GM10266 (cell line): ENCODE results near the gene ANAPC13.

Source experiments
- DNase-seq: peaks from one replicate; pipeline ENCODE4 v3.0.0; 2012; ENCODE audit errors: extremely low spot score
- TF ChIP-seq, protein P1 (sequence below): IDR thresholded peaks from 2 replicates; pipeline ENCODE4 v1.5.1; 2012; ENCODE audit warnings: mild to moderate bottlenecking, low read depth; ENCODE audit not compliant: control insufficient read depth, insufficient read depth; ENCODE audit errors: missing control alignments

Gene ANAPC13

DNA sequence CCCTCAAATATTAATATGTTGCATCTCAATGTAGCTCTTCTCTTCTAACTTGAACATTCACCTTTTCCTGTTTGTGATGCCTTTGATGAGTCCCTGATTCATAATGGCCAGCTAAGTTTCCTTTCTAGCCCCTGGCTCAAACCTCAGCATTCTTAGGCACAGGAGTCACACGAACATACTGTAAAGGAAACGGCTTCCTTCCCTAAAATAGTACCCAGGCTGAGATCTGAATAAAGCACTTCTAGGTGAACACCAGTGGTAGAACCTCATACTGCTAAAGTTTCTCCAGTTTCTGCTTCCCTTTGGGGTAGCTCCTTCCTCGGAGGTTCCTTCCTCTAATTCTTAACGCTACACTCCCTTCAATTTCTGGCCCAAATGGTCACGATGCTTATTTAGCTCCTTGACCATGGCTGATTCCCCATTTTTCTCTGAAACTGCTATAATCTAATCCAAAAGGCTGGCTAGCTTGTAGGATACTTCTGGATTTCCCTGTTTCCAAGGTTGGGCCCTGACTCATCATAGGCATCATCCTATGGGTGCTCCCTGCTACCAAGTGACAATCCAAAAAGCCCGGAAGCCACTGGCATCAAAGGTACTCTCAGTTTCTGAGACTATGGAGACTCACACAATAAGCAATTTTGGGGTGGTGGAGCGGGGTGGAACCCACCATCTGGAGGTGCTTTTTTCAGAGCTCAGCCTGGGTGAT lies 2.4 kb downstream of the ANAPC13 start:
- DNase-seq, result no peak
- TF ChIP-seq, protein P1, sequence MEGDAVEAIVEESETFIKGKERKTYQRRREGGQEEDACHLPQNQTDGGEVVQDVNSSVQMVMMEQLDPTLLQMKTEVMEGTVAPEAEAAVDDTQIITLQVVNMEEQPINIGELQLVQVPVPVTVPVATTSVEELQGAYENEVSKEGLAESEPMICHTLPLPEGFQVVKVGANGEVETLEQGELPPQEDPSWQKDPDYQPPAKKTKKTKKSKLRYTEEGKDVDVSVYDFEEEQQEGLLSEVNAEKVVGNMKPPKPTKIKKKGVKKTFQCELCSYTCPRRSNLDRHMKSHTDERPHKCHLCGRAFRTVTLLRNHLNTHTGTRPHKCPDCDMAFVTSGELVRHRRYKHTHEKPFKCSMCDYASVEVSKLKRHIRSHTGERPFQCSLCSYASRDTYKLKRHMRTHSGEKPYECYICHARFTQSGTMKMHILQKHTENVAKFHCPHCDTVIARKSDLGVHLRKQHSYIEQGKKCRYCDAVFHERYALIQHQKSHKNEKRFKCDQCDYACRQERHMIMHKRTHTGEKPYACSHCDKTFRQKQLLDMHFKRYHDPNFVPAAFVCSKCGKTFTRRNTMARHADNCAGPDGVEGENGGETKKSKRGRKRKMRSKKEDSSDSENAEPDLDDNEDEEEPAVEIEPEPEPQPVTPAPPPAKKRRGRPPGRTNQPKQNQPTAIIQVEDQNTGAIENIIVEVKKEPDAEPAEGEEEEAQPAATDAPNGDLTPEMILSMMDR, result no peak

DNA sequence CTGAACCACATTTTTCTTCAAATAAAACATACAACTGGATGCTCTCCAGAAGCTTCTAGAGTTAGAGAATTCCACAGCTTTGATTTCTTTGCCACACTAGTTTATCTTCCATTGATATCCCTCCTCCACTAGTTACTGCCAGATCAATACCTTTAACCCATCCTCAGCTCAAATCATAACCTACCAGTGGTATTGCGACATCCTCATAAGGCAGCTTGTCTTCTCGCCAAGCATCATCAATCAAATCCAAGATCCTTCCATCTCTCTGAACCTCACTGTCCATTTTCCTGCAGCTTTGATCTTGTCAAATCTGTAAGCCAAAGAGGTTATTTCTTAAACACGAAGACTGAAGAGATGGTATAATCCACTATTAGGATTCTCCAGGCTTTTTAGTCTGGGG lies 3.2 kb downstream of the ANAPC13 start:
- DNase-seq, result no peak
- TF ChIP-seq, protein P1, result no peak

DNA sequence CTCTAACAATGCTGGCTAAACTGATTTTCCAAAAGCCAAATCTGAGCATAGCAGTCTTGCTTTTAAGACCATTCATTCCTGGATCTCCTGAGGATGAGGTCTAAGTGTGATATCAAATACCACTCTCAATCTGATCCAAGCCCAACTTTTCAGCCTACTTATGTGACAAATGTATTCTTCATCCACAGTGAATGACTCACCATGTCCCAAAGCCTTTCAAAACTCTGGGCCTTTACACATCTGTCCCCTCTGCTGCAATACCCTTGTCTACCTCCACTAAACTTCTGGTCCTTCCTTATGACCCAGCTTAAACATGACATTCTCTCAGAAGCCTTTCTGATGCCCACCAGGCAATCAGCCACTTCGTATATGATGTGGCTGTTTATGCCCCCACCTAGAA lies 4.6 kb downstream of the ANAPC13 start:
- no peak for DNase-seq
- TF ChIP-seq, protein P1, result no peak

DNA sequence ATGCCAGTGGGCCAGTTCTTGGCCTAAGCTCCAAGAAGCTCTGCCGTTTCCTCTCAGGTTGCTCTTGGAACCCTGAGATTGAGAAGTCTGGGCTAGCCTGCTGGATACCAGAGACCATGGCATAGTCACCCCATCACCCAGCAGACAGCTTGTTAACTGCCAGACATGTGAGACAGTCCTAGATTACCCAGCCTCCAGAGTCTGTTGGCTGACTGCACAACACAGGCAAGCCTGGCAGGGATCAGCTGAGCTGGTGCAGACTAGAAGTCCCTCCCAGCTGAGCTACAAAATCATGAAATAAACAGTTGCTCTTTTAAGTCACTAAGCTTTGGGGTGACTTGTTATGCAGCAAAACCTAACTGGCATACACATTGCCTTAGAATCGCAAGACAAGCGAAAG lies 5.2 kb downstream of the ANAPC13 start:
- TF ChIP-seq, protein P1, result no peak
- no peak for DNase-seq

DNA sequence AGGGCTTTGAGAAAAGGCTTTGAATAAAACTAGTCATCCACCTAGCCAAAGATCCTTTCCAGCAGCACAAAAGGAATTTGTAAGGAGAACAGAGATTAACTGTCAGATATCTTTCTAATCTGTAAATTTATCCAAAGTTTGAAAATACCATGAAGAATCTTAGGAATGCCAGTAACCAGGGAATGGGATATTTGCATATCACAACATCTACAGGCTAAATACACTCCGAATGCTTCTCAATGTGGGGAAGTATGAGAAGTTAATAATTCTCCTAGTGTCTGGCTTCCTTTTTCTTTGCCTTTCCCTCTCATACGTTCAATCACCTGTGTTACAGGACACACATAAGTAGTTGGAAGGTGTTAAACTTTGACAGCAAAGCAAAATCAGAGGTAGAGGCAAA lies 7.8 kb downstream of the ANAPC13 start:
- TF ChIP-seq, protein P1, result no peak
- DNase-seq, result no peak

DNA sequence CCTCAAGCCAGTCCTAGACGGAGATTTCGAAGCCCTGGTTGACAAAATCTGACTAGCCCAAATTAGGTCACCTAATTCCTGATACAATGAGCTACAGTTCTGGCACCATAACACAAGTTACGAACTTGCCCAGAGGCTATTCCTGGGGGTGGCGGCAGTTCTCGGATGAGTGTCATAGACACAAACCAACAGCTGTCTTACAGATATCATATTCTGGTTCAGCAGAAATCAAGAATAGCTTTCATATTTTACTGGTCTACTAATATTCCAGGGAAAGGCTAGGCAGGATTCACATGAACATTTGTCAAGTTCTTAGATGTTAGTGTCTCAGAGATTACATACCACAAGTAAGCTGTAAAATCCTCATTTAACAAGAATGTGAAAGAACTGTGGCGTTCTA lies 8.8 kb downstream of the ANAPC13 start:
- TF ChIP-seq, protein P1, result no peak
- no peak for DNase-seq

DNA sequence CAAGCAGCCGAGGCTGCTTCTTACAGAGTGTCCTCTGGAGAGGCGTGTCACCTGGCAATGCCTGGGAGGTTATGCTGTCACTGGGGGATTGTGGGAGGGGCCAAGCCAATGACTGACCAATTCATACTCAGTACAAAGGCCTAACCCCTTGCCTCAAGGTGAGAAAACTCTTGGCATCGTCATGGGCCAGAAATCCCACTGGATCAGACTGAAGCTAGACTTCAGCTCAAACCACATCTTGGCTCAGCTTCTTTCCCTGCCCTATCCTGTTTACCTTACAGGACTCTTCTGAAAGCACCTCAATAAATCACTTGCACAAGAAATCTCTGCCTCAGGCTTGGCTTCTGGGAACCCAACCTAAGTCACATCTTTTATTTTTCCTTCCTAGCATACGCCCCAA lies 9.5 kb downstream of the ANAPC13 start:
- TF ChIP-seq, protein P1, result no peak
- no peak for DNase-seq
